Activated CD4-positive, CD25-positive, alpha-beta regulatory T cell treated with anti-CD3 and anti-CD28 coated beads, Interleukin-2, amount 50 U/mL, for 16 hours (primary cell): ENCODE results near the gene OVCA2.
"Not testable (repeated sequence)": the region's sequence is repeated elsewhere in the genome, so short reads cannot be mapped to it uniquely, and the experiment has no call there.

Experiments
- DNase-seq: peaks from one replicate; pipeline ENCODE4 v3.0.0-alpha.2; 2020; ENCODE audit warnings: low read depth, low spot score

OVCA2 gene

DNA sequence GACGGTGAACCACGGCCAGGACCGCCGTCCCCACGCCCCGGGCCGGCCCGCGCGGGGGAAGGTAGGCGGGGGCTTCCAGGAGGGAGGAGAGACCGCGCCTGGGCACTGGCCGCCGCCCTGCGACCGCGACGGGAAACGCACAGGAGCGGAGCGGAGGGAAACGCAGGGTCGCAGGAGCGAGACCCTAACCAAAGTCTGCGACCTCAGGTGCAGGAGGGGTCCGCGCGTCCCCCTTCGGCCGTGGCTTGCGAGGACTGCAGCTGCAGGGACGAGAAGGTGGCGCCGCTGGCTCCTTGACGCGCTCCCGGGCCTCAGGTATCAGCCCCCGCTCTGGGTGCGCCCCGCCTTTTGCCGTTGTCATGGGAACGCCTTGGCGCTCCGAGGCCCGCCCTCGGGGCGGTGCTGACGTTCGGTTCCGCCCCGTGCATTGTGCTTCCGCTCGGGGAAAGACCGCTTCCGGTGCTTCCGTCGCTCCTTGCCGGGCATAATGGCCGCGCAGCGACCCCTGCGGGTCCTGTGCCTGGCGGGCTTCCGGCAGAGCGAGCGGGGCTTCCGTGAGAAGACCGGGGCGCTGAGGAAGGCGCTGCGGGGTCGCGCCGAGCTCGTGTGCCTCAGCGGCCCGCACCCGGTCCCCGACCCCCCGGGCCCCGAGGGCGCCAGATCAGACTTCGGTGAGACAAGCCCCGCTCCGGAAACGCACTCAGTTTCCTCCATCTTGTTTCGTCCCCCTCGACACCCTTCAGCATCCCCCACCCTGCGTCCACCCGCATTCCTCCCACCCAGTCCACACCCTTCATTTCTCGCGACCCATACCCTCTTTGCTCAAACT is at the start of gene OVCA2:
OVCA2 (plus strand) TSS at position 462 of the 829 bp plus-strand sequence; CDS start at position 488, 26 bp downstream.
- DNase-seq: peak; percentile 97

DNA sequence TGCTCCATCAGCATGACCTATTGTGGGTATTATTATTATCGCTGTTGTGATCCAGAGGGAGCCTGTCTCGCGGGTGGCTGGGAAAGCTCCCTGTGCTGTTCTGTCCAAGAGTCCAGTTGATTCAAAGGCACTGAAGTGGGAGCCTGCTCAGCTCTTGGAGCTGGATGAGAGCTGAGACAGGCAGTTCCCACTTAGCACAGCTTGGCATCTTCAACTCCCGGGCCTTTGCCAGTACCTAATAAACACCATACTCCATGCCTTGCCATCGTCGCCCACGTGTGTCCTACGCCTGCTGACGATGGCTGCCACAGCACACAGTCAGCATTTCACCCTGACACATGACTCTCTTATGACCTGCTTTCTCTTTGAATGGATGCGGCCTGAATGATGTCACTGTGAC is 49.3 kb upstream of the OVCA2 start:
- DNase-seq: no peak

DNA sequence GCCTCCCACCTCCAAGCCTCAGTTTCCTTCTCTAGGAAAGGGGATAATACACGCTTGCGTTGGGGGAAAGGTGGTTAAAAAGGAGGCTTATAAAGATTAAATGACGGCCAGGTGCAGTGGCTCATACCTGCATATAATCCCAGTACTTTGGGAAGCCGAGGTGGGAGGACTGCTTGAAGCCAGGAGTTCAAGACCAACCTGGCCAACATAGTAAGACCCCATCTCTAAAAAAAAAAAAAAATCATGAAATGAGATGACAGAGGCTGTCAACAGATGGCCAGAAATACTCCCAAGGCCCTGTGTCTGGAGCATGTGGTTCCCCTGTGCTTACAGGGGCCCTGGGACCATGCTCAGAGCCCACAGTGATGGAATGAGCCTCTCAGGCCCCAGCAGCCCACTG is 47.1 kb upstream of the OVCA2 start:
- no peak for DNase-seq

DNA sequence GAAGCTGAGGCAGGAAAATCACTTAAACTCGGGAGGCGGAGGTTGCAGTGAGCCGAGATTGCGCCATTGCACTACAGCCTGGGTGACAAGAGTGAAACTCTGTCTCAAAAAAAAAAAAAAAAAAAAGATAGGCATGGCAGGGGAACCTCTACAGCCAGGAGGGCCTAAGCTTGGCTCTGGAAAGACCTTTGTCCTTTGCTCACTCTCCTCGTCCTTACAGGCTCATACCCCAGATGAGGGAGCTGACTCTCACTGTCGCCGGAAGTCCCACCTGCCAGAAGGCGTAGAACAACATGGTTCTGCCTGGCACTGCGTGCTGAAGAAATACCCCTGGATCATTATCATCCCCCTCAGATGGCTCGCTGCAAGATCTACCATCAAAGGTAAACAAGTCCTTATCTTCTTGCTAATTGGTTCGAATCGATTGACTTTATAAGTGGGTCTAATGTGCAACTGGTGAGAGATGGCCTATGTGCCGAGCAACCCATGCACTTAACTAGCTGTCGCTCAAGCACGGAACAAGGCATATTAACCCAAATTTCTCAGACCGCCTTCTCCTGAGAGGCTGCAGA is 46.4 kb upstream of the OVCA2 start:
- no peak for DNase-seq

DNA sequence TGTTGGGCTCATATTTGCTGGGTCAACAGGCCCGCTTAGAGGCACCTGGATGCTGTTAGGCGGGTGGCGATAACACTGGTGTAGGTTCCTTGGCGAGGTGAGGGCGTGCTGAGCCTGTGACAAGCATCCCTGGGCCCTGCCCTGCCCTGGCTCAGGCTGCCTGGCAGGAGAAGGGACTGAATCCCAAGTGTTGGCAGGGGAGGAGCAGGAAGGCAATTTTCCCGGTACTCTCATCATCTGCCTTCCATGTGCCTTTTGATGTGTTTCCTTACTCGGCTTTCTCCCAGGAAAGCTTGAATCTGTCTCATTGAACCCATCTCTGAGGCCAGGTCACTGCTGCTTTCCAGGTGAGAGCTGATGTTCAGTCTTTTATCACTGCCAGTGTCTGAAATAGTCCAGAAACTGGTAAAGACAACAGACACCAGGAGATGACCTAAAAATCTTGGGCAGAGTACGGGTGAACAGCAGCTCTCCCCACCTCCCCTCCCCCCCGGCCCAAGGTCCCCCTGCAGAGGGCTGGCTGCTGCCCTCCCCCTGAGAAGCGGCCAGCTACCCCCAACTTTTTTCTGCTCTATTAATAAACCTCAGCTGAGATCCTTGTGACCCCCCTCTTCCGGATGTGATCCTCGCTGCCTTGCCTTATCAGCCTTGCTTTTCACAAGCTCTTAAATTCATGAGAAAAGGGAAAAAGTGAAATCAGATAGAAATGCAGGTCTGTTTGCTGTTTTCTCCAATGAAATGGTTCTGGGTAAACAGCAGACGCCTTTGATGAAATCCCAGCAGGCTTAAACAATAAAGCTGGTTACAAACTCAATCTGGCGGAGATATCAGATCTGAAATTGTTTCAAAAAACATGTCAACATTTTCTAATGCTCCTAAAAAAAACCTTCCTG is 45.7 kb upstream of the OVCA2 start:
- no peak for DNase-seq

DNA sequence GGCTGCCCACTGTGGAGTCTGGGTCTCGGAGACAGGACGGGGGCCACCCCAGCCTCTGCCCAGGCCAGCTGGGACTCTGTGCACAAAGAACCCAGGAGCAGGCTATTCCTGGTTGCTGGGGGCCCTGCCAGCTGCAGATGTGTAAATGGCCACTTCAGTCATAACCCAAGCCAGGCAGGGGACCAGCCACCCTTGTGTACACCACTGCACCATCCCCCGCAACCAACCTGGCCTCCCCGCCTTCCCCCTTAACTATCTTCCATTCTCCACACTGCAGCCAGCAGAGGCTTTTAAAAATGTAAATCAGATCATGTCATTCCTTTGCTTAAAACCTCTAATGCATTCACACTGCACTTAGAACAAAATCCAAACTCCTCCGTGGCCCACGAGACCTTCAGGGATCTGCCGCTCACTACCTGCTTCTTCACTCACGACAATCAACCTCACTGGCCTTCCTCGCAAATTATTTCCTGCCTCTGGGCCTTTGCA is 45.0 kb upstream of the OVCA2 start:
- no peak for DNase-seq

DNA sequence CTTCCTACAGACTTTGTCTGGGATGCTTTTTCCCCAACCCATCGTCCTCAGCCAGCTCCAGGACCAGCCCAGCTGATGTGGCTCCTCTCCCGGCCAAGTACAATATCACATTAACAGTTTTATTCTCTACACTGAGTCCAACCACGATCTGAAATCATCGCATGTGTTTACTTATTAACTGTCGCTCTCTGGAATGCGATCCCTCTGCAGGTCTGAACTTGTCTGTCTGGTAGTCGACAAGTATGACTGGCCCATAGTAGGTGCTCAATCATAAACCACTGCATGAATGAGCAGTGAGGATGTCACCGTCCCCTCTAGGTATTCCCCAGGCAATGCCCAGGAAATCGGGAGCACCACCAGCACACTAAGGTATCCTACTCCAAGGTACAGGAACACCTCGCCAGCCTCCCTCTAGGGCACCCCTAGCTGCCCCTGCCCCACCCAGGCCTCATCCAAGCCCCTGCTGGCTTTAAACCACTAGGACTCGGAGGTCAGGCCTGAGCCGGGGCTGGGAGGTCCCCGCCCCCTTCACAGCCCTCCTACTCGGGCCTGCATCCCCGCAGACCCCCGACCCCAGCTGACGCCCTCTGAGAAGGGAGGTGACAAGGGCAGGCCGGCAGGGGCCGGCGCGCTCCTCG is 44.4 kb upstream of the OVCA2 start:
- no peak for DNase-seq

DNA sequence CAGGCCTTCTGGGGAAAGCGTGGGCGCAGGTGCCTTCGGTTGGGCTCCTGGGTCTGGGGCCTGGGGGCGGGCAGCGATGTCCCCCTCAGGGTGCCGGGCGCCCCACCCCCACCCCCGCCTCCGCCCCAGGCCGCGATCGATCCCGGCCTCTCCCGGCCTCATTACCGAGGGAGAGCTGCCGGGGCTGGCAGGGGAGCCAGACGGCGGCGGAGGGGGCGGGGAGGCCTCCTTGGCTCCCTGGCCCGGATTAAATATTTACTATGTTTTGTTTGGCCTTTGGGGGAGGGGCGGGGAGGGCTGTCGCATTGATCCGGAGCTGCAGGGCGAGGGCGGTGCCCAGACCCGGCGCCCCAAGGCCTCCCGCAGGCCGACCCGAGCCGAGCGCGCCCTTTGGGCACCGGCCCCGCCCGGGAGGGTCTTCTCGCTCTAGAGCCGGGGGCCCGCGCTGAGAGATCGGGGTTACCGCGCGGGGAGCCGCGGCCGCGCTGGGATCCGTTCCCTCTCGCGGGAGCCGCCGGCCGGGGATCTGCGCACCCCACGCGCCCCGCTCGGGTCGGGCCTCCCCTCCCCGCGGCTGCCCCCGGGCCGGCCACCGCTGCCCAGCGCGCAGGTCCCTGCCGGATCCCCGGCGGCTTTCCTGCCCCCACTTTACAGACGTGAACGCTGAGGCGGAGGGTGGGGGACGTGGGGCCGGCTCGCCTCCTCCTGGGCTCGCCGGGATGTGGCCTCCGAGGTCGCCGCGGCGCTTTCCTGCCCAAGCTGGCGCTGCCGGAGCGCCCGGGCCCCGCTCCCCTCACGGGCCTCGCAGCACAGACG is 43.7 kb upstream of the OVCA2 start:
- DNase-seq: no peak

DNA sequence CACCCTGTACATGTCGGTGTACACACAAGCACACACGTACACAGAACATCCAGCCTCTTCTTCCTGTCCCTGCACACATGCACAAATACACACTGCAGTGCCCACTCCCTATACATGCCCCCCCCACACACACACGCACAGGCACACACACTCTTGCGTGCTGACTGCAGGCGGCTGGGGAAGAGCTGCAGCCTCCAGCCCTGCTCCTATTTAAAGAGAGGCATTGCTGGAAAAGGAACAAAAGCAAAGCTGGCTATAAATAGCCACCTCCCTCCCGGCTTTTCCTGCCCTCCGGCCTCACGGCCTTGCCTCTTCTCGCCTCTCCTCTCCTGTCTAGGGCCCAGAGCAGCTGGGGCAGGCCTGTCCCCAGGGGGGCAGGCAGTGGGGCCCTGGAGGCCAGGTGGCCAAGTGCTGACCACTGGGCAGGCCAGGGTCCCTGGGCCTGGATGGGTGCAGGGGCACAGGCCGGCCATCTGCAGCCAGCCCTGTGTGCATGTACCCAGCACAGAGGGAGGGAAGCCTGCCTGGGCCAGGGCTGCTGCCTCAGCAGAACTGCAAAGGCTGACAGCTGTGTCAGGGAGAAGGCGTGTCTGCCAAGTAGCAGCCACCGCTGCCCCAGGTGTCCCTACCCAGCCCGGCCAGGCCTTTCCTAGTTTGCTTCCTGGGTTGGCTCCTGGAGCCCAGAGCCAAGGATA is 42.1 kb upstream of the OVCA2 start:
- no peak for DNase-seq

DNA sequence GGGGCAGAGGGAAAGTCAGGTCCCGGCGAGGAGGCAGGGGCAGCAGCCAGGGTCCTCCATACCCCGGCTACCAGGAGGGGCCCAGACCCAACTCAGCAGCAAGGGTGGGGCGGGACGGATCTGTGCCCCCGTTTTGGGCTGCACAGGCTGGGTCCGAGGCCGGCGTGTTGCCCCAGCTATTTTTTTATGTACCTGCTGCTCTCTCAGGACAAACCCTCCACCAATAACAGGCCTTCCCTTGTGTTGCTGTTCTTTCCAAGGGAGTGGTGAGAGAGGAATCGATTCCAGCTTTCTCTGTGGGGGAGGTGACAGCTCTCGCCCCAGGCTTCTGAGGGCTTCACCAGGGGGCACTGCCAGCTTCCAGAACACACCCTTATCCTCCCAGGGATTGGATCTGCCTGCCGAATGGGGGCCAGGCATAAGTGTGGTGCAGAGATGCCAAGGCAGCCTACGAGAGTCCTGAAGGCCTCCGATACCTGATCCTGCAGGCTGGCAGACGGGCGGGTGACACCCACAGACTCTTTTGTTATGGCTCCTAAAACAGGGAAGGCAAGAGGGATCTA is 39.0 kb upstream of the OVCA2 start:
- DNase-seq: no peak

DNA sequence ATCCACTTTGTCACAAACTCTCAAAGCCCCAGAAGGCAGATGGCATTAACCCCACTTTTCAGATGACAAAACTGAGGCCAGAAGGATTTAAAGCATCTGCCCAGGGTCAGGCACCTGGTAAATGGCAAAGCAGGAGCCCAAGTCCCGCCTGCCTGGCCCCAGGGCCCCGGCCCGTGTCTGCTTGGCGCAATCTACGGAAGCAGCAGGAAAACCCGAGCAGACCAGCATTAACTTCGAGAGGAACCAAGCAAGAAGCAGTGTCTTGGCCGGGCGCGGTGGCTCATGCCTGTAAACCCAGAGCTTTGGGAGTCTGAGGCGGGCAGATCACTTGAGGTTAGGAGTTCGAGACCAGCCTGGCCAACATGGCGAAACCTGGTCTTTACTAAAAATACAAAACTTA is 38.3 kb upstream of the OVCA2 start:
- no peak for DNase-seq

DNA sequence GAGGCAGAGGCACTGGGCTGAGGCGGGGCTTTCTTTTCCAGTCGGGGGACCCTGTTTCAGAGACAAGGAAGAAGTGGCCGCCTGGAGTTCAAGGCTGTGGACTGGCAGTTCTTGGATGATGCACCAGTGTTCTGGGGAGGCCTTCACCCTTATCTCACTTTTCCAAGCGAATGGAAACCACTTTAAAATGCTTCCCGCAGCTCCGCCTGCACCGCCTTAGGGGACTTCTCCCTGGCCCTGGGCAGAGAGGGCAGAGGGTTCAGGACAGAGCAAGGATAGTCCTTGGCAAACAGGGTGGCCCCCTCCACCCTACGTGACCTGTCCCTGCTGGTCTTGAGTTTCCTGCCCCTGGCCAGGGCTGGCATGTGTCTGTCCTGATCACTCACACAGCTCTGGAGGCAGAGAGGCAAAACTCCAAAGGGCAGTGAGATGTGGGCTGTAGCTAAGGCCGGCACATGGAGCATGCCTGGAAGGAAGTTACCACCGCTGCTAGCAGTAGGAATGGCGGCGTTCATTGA is 37.3 kb upstream of the OVCA2 start:
- no peak for DNase-seq

DNA sequence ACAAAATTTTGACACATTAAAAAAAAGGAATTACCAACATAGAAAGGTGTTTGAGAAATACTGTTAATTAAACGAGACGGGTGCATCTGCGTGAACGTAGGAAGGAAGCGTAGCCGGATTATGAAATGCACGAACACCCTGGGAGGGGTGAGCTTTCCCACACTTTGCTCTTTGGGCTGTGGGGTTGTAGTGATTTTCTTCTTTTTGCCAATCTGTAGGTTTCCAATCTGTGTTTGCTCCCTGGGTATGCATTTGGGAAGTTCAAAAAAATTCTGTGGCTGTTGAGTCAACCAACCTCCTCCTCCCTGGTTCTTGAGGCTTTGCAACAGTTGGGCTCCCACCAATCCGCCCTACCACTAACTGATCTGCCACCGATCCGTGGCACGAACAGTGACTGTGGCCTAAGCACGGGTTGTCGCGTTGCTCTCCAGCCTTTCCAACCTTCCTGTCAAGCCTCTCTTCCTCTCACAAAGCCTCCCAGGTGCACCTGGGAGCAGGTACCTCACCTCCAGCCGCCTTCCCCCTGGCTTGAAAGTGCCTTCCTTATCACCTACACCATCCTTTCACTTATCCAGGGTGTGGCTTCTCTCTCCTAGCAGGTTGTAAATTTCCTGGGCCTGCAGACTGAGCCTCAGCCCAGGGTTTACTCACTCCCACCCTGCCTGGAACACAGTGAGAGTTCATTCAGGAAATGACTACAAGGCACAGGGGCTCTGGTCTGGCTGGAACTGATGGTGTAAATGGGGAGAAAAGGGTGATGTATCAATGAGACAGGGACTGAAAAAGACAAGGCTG is 33.3 kb upstream of the OVCA2 start:
- DNase-seq: no peak

DNA sequence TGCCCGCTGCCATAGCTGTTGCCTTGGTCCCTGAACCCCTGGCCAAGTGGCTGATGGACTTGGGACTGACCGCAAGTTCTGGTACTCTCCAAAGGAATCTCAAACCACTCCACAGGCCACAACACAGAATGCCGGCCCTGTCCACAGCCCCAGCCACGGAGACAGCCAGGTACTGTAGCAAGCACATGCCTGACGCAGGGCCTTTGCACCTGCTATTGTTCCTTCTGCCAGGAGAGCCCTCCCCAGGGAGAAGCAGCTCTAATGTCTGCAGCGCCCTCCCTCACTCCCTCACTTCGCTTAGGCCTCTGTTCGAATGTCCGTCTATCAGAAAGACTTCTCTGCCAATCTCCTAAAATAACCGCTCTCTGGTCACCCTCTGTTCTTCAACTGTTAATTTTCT is 32.1 kb upstream of the OVCA2 start:
- DNase-seq: no peak

DNA sequence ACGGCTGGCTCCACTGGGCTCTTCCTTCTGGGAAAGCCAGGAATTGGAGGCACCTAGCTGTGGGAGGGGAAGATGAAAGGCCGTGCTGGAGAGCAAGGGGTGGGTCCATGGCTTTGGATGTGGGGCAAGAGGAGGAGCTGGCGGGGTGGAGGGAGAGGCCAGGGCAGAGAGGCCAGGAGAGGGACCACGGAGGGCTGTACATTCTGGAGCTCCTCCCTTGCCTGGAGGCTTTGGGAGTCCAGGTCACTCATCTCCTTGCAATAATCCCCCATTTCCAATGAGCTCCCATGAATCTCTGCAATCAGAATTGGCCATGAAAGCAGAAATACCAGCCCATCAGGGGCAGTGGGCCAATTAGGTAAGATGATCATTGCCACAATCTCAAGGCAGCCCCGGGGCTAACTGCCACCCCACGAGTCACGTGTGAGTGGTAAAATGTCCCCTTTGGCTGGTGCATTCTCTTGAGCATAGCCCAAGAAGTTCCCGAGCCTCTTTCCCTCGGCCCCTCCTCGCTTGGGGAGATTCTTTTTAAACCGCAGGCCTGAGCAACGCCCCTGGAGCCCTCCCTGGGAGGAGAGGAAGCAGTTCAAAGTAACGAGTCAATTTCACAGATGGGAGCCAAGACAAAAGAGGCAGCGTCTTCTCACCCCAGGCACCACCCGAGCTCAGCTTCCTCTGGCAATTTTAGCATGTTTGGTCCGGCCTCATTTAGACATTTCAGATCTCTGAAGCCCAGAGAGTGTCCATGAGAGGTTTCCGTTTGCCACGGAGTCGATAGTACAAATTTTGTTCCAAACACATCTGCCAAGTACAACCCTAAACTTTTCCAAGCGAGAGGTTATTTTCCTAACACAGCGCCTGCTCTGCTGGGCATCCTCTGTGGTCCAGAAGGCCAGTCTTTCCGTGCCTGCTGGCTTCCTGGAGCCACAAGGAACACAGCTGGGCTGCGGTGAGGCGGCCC is 30.1 kb upstream of the OVCA2 start:
- DNase-seq: no peak

DNA sequence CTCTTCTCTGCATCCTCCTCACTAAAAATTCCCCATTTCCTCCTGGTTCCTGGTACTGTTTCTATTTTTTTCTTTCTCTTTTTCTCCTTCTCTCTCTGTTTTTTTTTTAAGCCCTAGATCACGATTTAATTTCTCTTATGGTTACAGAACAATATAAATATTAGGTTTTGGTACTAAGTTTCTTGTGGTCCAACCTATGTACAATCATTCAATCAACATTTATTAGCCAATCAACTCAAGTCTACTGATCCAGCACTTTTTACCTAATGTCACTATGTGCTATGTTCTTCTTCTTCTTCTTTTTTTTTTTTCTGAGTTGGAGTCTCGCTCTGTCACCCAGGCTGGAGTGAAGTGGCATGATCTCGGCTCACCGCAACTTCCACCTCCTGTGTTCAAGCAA is 29.3 kb upstream of the OVCA2 start:
- no peak for DNase-seq

DNA sequence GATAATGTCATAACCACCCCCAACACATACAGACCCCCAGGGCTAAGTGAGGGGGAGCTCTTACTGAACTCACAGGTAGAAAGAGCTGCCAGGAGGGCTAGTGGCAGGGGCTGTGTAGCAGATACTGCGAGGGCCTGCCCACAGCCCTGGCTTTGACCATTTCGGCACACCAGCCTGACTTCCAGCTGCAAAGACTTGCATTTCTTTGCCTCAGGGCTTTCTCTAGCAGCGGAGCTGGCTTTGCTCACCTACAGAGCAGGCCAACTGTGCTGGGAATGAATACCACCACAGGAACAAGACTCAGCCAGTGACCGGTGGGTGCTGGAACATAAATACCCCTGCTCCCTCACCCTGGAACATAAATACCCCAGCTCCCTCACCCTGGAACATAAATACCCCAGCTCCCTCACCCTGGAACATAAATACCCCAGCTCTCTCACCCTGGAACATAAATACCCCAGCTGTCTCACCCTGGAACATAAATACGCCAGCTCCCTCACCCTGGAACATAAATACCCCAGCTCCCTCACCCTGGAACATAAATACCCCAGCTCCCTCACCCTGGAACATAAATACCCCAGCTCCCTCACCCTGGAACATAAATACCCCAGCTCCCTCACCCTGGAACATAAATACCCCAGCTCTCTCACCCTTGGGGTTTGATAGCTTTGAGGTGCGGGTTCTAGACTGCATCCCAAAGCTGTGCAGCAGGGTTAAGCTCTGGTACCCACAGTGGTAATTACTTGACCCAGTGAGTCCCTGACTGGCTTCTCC is 28.4 kb upstream of the OVCA2 start:
- not testable (repeated sequence) for DNase-seq
